Kidney (tissue), 14 donors: ENCODE measurements around the gene FGF2. TPM values are rescaled to one million over a fixed set of nuclear protein-coding genes. Genes with fewer than 3 reads are reported as not detected.

Experiments used
- DNase-seq, 5 donors: peaks; one replicate each; pipeline ENCODE4 v3.0.0-alpha.2; 2013 to 2020
- FAIRE-seq: peaks from 2 replicates; lab custom pipeline; 2012; peaks lifted over from hg19 to GRCh38; lab: Jason Lieb, UNC
- H3K27ac ChIP-seq, 2 donors: one replicate each; pipeline ENCODE4 v1.7.0; 2013; ENCODE audit warnings: low read depth in 2 of 2, low read length in 2 of 2, inconsistent platforms in 1 of 2
- H3K27me3 ChIP-seq: one replicate; pipeline ENCODE4 v1.7.1; 2013; ENCODE audit warnings: low read length, inconsistent platforms; ENCODE audit not compliant: control insufficient read depth, insufficient read depth
- H3K36me3 ChIP-seq, 3 donors: one replicate each; pipeline versions ENCODE4 v1.7.0 to v1.7.1; 2013; ENCODE audit warnings: low read length in 3 of 3, control low read depth in 1 of 3, inconsistent platforms in 1 of 3; ENCODE audit not compliant: insufficient read depth in 3 of 3, control insufficient read depth in 2 of 3
- H3K4me1 ChIP-seq, 3 donors: one replicate each; pipeline versions ENCODE4 v1.7.0 to v1.7.1; 2013; ENCODE audit warnings: low read length in 3 of 3, inconsistent platforms in 1 of 3, low read depth in 1 of 3; ENCODE audit not compliant: control insufficient read depth in 2 of 3, insufficient read depth in 2 of 3
- H3K4me3 ChIP-seq, 3 donors: one replicate each; pipeline versions ENCODE4 v1.7.0 to v1.8.1; 2013; ENCODE audit warnings: low read length in 3 of 3, control low read depth in 1 of 3, inconsistent platforms in 1 of 3
- H3K9ac ChIP-seq, 3 donors: one replicate each; pipeline versions ENCODE4 v1.7.0 to v1.7.1; 2013; ENCODE audit warnings: low read length in 3 of 3, control low read depth in 1 of 3, inconsistent platforms in 1 of 3
- H3K9me3 ChIP-seq, 3 donors: one replicate each; pipeline versions ENCODE4 v1.7.0 to v1.7.1; 2013; ENCODE audit warnings: low read length in 3 of 3, control low read depth in 1 of 3, inconsistent platforms in 1 of 3; ENCODE audit not compliant: control insufficient read depth in 2 of 3, insufficient read depth in 1 of 3
- intact Hi-C: fragments of 100-400 bp; cut with DNase I; formaldehyde crosslinking; loops from one replicate; pipeline ENCODE4 v1.11.1; 2022
- polyA plus RNA-seq: library from polyadenylated mRNA; stranded (reverse); fragments of 350-450 nt; fragmentation: Illumina TruSeq; extraction: RNeasy Lipid Tissue Mini Kit (QIAGEN cat#74804); gene quantifications from one replicate; pipeline ENCODE4 v1.2.3, GENCODE V29; 2014; ENCODE audit warnings: low read depth, low replicate concordance; ENCODE audit not compliant: insufficient read depth
- total RNA-seq: library from RNA; stranded (reverse); fragmentation: NEBNext Ultra II Directional; extraction: Animal tissue kit (Norgen Biotek cat#: 25700); gene quantifications from one replicate; pipeline ENCODE4 v1.2.1, GENCODE V29; 2021
- TF ChIP-seq, protein P1 (sequence below): IDR thresholded peaks from 3 replicates; pipeline ENCODE4 v1.5.1; 2012; ENCODE audit warnings: mild to moderate bottlenecking, moderate library complexity, borderline replicate concordance; ENCODE audit not compliant: insufficient read depth; ENCODE audit errors: extremely low read depth
- donor health status: control.
- donor health status: control.
- donor health status: control.
- donor health status: control.
- donor health status: control.
- donor health status: DM: yes; HTN: yes; CAD: no.
- donor health status: Normal renal cell carcinoma (clear cell type).

Gene FGF2
- total and polyA plus RNA-seq, 2 donors from 2014 or later, result 2.3 to 16.9 TPM

DNA sequence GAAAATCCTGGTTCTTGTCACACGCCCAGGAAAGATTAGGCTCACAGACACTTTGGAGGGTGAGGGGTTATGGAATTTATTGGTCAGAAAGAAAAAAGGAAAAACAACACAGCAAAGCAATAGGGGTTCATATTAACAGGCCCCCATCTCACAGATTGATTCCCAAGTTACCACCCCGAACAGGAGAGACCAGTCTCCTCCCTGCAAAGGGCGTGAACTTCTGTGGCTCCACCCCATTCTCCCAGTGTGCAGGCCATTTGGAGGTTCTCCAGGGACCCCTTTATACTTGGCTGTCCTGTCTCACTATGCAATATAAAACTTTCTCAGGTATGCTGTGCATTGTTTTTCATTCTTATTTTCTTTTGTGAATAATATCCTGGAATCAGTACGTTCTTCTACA is 7.4 kb downstream of the FGF2 start:
- no peaks in the 10 kb centered on the region for H3K36me3 ChIP-seq
- no peak overlapping the region for H3K9ac ChIP-seq
- no peak overlapping the region for H3K27ac ChIP-seq
- no peaks in the 10 kb centered on the region for H3K4me1 ChIP-seq
- no peak for DNase-seq
- intact Hi-C loops, result no loop called here
- no peak overlapping the region for H3K4me3 ChIP-seq
- FAIRE-seq, result no peak
- H3K27me3 ChIP-seq, result no peaks in the 10 kb centered on the region
- no peaks in the 10 kb centered on the region for H3K9me3 ChIP-seq
- TF ChIP-seq, protein P1, sequence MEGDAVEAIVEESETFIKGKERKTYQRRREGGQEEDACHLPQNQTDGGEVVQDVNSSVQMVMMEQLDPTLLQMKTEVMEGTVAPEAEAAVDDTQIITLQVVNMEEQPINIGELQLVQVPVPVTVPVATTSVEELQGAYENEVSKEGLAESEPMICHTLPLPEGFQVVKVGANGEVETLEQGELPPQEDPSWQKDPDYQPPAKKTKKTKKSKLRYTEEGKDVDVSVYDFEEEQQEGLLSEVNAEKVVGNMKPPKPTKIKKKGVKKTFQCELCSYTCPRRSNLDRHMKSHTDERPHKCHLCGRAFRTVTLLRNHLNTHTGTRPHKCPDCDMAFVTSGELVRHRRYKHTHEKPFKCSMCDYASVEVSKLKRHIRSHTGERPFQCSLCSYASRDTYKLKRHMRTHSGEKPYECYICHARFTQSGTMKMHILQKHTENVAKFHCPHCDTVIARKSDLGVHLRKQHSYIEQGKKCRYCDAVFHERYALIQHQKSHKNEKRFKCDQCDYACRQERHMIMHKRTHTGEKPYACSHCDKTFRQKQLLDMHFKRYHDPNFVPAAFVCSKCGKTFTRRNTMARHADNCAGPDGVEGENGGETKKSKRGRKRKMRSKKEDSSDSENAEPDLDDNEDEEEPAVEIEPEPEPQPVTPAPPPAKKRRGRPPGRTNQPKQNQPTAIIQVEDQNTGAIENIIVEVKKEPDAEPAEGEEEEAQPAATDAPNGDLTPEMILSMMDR, result no peak

DNA sequence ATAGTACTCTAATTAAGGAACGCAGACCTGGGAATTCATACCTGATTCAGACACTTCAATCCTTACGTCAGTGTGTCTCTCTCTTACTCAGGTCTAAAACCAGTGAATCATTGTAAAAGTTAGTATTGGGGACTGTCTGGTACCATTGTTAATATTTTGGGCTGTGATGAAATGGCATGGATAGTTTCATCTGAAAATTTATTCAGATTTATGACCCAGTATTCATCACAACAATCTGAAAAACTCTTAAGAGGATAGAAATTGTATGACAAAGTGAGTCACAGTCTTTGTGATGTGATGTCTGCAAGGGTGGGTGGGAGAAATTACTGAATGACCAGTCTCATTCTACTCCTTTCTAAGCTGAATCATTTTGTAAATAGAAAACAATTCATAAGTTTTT is 10.3 kb downstream of the FGF2 start:
- no peaks in the 10 kb centered on the region for H3K4me1 ChIP-seq
- no peaks in the 10 kb centered on the region for H3K36me3 ChIP-seq
- intact Hi-C loops, result no loop called here
- H3K27me3 ChIP-seq, result no peaks in the 10 kb centered on the region
- TF ChIP-seq, protein P1, result no peak
- FAIRE-seq (no peak), DNase-seq (no peak)
- H3K9ac ChIP-seq, result no peak overlapping the region
- no peaks in the 10 kb centered on the region for H3K9me3 ChIP-seq
- no peak overlapping the region for H3K27ac ChIP-seq
- H3K4me3 ChIP-seq, result no peak overlapping the region

GRCh38 chr4:122838034-122838433 is 11.4 kb downstream of the FGF2 start:
- H3K4me3 ChIP-seq, result no peak overlapping the region
- intact Hi-C loops, result no loop called here
- H3K9ac ChIP-seq, result no peak overlapping the region
- no peaks in the 10 kb centered on the region for H3K9me3 ChIP-seq
- H3K4me1 ChIP-seq, result no peaks in the 10 kb centered on the region
- no peak for DNase-seq
- no peaks in the 10 kb centered on the region for H3K36me3 ChIP-seq
- TF ChIP-seq, protein P1, result no peak
- H3K27ac ChIP-seq, result no peak overlapping the region
- no peaks in the 10 kb centered on the region for H3K27me3 ChIP-seq
- no peak for FAIRE-seq

DNA sequence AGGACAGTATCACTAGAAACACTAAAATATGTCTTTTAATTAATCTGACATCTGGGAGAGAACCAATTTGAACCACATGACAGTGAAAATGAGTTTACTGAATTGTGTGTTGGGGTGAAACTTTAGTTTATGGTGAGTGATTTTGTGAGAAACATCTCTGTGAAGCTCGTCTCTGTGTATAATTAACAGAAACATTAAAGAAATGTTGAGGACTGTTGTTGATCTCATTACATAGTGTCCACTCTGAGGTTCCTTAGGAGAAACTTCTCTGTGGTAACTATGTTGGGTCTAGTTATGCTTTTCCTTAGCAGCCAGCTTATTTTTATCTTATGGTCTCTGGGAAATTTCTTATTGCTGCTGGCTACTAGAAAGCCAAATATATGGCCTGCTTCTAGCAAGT is 15.8 kb downstream of the FGF2 start:
- Histone ChIP-seq H3K9ac (no peak overlapping the region), H3K9me3 (no peaks in the 10 kb centered on the region), H3K27ac (no peak overlapping the region), H3K4me1 (no peaks in the 10 kb centered on the region), H3K4me3 (no peak overlapping the region), H3K27me3 (no peaks in the 10 kb centered on the region), H3K36me3 (no peaks in the 10 kb centered on the region)
- FAIRE-seq (no peak), DNase-seq (no peak)
- TF ChIP-seq, protein P1, result no peak
- intact Hi-C loops, result no loop called here
